ENCODE data around the gene HOXA5.

HOXA5 gene

DNA sequence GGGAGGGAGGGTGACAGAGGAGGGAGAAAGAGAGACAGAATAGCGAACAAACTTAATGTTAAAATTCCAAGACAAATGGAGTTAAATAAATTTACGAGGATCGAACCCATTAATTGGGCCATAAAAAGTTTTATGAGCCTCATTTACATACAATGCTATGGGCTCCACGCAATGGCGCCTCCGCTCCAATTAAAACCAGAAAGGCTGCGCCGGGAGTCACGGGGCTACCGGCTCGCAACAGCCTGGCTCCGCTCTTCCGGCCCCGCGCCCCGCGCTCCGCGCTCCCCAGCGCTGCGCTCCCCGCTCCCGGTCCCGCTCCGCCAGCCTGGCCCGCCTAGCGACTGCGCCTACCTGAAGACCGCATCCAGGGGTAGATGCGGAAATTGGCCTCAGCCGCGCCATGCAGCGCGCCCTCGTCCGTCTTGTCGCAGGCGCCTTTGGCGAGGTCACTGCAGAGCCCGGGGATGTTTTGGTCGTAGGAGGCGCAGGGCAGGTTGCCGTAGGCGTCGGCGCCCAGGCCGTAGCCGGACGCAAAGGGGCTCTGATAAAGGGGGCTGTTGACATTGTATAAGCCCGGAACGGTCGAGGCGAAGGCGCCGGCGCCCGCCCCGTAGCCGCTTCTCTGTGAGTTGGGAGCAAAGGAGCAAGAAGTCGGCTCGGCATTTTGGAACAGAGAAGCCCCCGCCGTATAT, 12.5 kb upstream of the HOXA5 start:
- Histone ChIP-seq H3K9me2 (replicated peaks; ENCODE audit: insufficient read depth, low read length) (no peaks in the 10 kb centered on the region), H4K20me1 (ENCODE audit: insufficient read depth, low read length) (no peaks in the 10 kb centered on the region), H3K4me1 (ENCODE audit: low read length) (peaks cover 11% of the 10 kb centered on the region; the same call in 1 of the 2 replicates), H3K79me2 (ENCODE audit: low read length) (no peaks in the 10 kb centered on the region), H3K9ac (ENCODE audit: low read length) (no peak overlapping the region), H3K36me3 (replicated peaks; ENCODE audit: insufficient read depth, low read length) (no peaks in the 10 kb centered on the region), H2AFZ (ENCODE audit: low read length) (no peak overlapping the region), H3F3A (ENCODE audit: insufficient read depth, low read length) (no peaks in the 10 kb centered on the region), H3K4me3 (ENCODE audit: low read length) (peak overlapping the region; percentile 37; the same call in 1 of the 2 replicates), H3K4me2 (ENCODE audit: low read depth, low read length) (peak overlapping the region; percentile 52), H3K27ac (ENCODE audit: low read length) (no peak overlapping the region), H3K27me3 (replicated peaks; ENCODE audit: insufficient read depth, low read length) (peaks cover 97% of the 10 kb centered on the region), H3K9me3 (replicated peaks; ENCODE audit: insufficient read depth, low read length) (no peaks in the 10 kb centered on the region)
- DNase-seq = no peak
- TF ChIP-seq, protein P1, sequence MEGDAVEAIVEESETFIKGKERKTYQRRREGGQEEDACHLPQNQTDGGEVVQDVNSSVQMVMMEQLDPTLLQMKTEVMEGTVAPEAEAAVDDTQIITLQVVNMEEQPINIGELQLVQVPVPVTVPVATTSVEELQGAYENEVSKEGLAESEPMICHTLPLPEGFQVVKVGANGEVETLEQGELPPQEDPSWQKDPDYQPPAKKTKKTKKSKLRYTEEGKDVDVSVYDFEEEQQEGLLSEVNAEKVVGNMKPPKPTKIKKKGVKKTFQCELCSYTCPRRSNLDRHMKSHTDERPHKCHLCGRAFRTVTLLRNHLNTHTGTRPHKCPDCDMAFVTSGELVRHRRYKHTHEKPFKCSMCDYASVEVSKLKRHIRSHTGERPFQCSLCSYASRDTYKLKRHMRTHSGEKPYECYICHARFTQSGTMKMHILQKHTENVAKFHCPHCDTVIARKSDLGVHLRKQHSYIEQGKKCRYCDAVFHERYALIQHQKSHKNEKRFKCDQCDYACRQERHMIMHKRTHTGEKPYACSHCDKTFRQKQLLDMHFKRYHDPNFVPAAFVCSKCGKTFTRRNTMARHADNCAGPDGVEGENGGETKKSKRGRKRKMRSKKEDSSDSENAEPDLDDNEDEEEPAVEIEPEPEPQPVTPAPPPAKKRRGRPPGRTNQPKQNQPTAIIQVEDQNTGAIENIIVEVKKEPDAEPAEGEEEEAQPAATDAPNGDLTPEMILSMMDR (IDR thresholded peaks at IDR 0.05; ENCODE audit: low read length) = no peak

DNA sequence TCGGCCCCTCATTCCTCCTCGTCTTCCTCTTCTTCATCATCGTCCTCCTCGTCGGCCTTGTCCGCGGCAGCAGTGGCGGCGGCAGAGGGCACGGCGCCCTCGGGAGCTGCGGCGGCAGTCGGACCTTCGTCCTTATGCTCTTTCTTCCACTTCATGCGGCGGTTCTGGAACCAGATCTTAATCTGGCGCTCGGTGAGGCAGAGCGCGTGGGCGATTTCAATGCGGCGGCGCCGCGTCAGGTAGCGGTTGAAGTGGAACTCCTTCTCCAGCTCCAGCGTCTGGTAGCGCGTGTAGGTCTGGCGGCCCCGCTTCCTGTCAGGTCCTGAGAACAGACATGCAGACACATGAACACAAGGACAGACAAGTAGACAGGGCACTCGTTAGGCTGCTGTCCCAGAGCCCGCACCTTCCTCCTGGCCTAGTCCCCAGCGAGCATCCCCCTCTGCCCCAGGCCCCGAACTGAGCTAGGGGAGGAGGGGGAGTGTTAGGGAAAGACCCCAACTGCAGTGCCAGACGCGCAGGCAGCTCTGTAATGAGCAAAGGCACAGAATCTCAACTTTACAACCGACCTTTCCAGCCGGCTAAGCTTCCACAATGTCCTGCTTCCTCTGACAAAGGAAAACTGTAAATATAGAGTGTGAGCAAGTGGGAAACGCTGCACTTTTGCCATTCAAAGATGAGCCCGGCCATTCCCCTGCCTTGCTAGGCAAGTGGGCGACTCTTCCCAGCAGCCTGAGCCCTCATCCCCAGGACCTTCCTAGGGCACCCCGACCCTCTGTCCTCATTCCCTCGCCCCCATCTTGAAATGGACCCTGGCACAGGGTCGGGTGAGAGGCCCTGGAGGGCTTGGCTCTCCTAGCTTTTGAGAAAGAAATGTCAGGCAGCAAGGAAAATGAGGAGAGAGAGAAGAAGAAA, 11.7 kb upstream of the HOXA5 start:
- TF ChIP-seq, protein P1 (IDR thresholded peaks at IDR 0.05; ENCODE audit: low read length) = no peak
- peak; percentile 90 for TF ChIP-seq EZH2 (optimal IDR thresholded peaks at IDR 0.05; ENCODE audit: low read depth, low read length)
- Histone ChIP-seq H3K4me3 (ENCODE audit: low read length) (peak overlapping the region; percentile 38; the same call in 1 of the 2 replicates), H3K27me3 (replicated peaks; ENCODE audit: insufficient read depth, low read length) (peaks cover 91% of the 10 kb centered on the region), H3F3A (ENCODE audit: insufficient read depth, low read length) (no peaks in the 10 kb centered on the region), H3K9me3 (replicated peaks; ENCODE audit: insufficient read depth, low read length) (no peaks in the 10 kb centered on the region), H3K9ac (ENCODE audit: low read length) (no peak overlapping the region), H2AFZ (ENCODE audit: low read length) (peak overlapping the region; percentile 34; the same call in 1 of the 2 replicates), H3K79me2 (ENCODE audit: low read length) (no peaks in the 10 kb centered on the region), H3K9me2 (replicated peaks; ENCODE audit: insufficient read depth, low read length) (no peaks in the 10 kb centered on the region), H3K4me1 (ENCODE audit: low read length) (peaks cover 9% of the 10 kb centered on the region; the same call in 1 of the 2 replicates), H4K20me1 (ENCODE audit: insufficient read depth, low read length) (no peaks in the 10 kb centered on the region), H3K36me3 (replicated peaks; ENCODE audit: insufficient read depth, low read length) (no peaks in the 10 kb centered on the region), H3K4me2 (ENCODE audit: low read depth, low read length) (peak overlapping the region; percentile 60), H3K27ac (ENCODE audit: low read length) (no peak overlapping the region)
- no peak for DNase-seq

DNA sequence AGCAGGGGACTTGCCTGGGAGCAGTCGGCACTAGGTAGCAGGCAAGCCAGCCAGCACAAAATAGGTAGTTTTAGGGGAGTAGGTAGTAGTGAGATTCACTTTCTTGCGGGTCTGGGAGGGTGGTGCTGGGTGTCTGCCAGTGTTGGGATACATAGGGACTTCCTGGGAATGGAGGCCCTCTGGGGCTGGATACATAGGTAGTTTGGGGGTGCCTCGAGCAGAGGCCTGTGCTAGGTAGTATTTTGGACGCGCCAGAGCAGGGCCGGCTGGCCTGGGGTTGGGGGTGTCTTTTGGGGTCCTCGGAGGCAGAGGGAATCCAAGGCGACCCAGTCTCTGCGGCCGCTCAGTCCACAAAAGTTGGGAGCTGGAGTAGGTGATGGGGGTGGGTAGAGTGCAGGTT, 10.9 kb upstream of the HOXA5 start:
- peak overlapping the region; percentile 60; the same call in 1 of the 2 replicates for H3K4me2 ChIP-seq (ENCODE audit: low read depth, low read length)
- TF ChIP-seq, protein P1 (IDR thresholded peaks at IDR 0.05; ENCODE audit: low read length) = no peak
- TF ChIP-seq EZH2phosphoT487 (IDR thresholded peaks at IDR 0.05; ENCODE audit: low read length) (no peak), EZH2 (optimal IDR thresholded peaks at IDR 0.05; ENCODE audit: low read depth, low read length) (no peak)
- H3K4me1 ChIP-seq (ENCODE audit: low read length) = peaks cover 7% of the 10 kb centered on the region; the same call in 1 of the 2 replicates
- no peaks in the 10 kb centered on the region for H3K79me2 ChIP-seq (ENCODE audit: low read length)
- H3K4me3 ChIP-seq (ENCODE audit: low read length) = no peak overlapping the region
- no peak overlapping the region for H3K9ac ChIP-seq (ENCODE audit: low read length)
- DNase-seq = no peak
- no peaks in the 10 kb centered on the region for H3K9me3 ChIP-seq (replicated peaks; ENCODE audit: insufficient read depth, low read length)
- no peak overlapping the region for H3K27ac ChIP-seq (ENCODE audit: low read length)
- H4K20me1 ChIP-seq (ENCODE audit: insufficient read depth, low read length) = no peaks in the 10 kb centered on the region
- H3K9me2 ChIP-seq (replicated peaks; ENCODE audit: insufficient read depth, low read length) = no peaks in the 10 kb centered on the region
- no peak overlapping the region for H2AFZ ChIP-seq (ENCODE audit: low read length)
- H3K27me3 ChIP-seq (replicated peaks; ENCODE audit: insufficient read depth, low read length) = peaks cover 87% of the 10 kb centered on the region
- H3F3A ChIP-seq (ENCODE audit: insufficient read depth, low read length) = no peaks in the 10 kb centered on the region
- H3K36me3 ChIP-seq (replicated peaks; ENCODE audit: insufficient read depth, low read length) = no peaks in the 10 kb centered on the region

Measured in MM.1S (cell line).